SK-N-SH (cell line): ENCODE measurements around the gene IL26.
"Not testable (repeated sequence)": the region's sequence is repeated elsewhere in the genome, so short reads cannot be mapped to it uniquely, and the experiment has no call there.

Experiments
- CTCF ChIP-seq: fragments of 200-600 bp; sonication (generic); IDR thresholded peaks from 2 replicates; pipeline ENCODE4 v1.6.1; 2017; ENCODE audit warnings: antibody characterized with exemption, mild to moderate bottlenecking, moderate library complexity
- GABPA ChIP-seq: IDR thresholded peaks from 2 replicates; pipeline ENCODE4 v1.4.0; 2012; ENCODE audit warnings: low read depth, mild to moderate bottlenecking
- JUND ChIP-seq: IDR thresholded peaks from 2 replicates; pipeline ENCODE4 v1.4.0; 2012
- PBX3 ChIP-seq: IDR thresholded peaks from 2 replicates; pipeline ENCODE4; 2012
- POLR2AphosphoS5 ChIP-seq: IDR thresholded peaks from 2 replicates; pipeline ENCODE4 v1.6.1; 2012; ENCODE audit warnings: low read depth, low read length
- TCF12 ChIP-seq: IDR thresholded peaks from 2 replicates; pipeline ENCODE4 v1.4.0; 2012

GRCh38 chr12:68174761-68175160 is 50.8 kb downstream of the IL26 start:
- TF ChIP-seq JUND, GABPA, POLR2AphosphoS5, CTCF, PBX3, TCF12: not testable (repeated sequence)
